ENCODE results near the gene PXN. TPM values are rescaled to one million over a fixed set of nuclear protein-coding genes. Genes with fewer than 3 reads are reported as not detected.

PXN gene
- total RNA-seq, 1 experiment from 2014 or later: 256 TPM

- Mint-ChIP-seq H3K9me3 (ENCODE audit: unreplicated experiment) (no peaks in the 10 kb centered on the region), H3K36me3 (ENCODE audit: insufficient read depth, unreplicated experiment) (peaks cover 47% of the 10 kb centered on the region), H3K4me1 (ENCODE audit: insufficient read depth, unreplicated experiment) (peaks cover 6% of the 10 kb centered on the region), H3K27me3 (ENCODE audit: insufficient read depth, unreplicated experiment) (no peaks in the 10 kb centered on the region), H3K27ac (ENCODE audit: low read depth, unreplicated experiment) (no peak overlapping the region), H3K4me3 (ENCODE audit: unreplicated experiment) (no peak overlapping the region)
- ChIA-PET POLR2A (interaction anchor here (0.5 to 1.9 kb wide), 2 partner anchors 15 to 20 kb away, joined by 3 to 9 read pairs; no protein-coding TSS in a partner anchor), CTCF (no interaction called here)
- no TSS peak for BruUV-seq (replicated peaks)
- intact Hi-C loops (cut with micrococcal nuclease): no loop called here
- no peak for DNase-seq (ENCODE audit: unreplicated experiment)
- TF ChIP-seq CTCF (IDR thresholded peaks at IDR 0.05; ENCODE audit: unreplicated experiment): no peak
These were observed 59.3 kb downstream of the PXN start for GRCh38 chr12:120206228-120206627.

GRCh38 chr12:120204171-120204570, 61.4 kb downstream of the PXN start:
- H3K4me1 Mint-ChIP-seq (ENCODE audit: insufficient read depth, unreplicated experiment): peaks cover 9% of the 10 kb centered on the region
- no TSS peak for BruUV-seq (replicated peaks)
- no peak overlapping the region for H3K27ac Mint-ChIP-seq (ENCODE audit: low read depth, unreplicated experiment)
- no peak for DNase-seq (ENCODE audit: unreplicated experiment)
- intact Hi-C loops (cut with micrococcal nuclease): no loop called here
- ChIA-PET POLR2A (interaction anchor here (1.3 to 10.9 kb wide), 3 partner anchors 13 to 60 kb away, joined by 4 to 236 read pairs (median 6); partner anchors contain the start of gene PXN), CTCF (interaction anchor here (0.7 to 9.7 kb wide), 7 partner anchors 24 to 164 kb away, joined by 3 to 90 read pairs (median 5); partner anchors contain the start of gene PXN)
- no peaks in the 10 kb centered on the region for H3K9me3 Mint-ChIP-seq (ENCODE audit: unreplicated experiment)
- peaks cover 49% of the 10 kb centered on the region for H3K36me3 Mint-ChIP-seq (ENCODE audit: insufficient read depth, unreplicated experiment)
- H3K4me3 Mint-ChIP-seq (ENCODE audit: unreplicated experiment): no peak overlapping the region
- H3K27me3 Mint-ChIP-seq (ENCODE audit: insufficient read depth, unreplicated experiment): no peaks in the 10 kb centered on the region
- no peak for TF ChIP-seq CTCF (IDR thresholded peaks at IDR 0.05; ENCODE audit: unreplicated experiment)

- intact Hi-C loops (cut with micrococcal nuclease): no loop called here
These were observed 65.1 kb downstream of the PXN start for GRCh38 chr12:120200364-120200800.

More at GRCh38 chr12:120200364-120200800, 65.1 kb downstream of the PXN start:
- DNase-seq (ENCODE audit: unreplicated experiment): no peak
- Mint-ChIP-seq H3K9me3 (ENCODE audit: unreplicated experiment) (no peaks in the 10 kb centered on the region), H3K36me3 (ENCODE audit: insufficient read depth, unreplicated experiment) (peaks cover 68% of the 10 kb centered on the region), H3K27ac (ENCODE audit: low read depth, unreplicated experiment) (peak overlapping the region; percentile 98), H3K4me1 (ENCODE audit: insufficient read depth, unreplicated experiment) (peaks cover 23% of the 10 kb centered on the region), H3K4me3 (ENCODE audit: unreplicated experiment) (peak overlapping the region; percentile 84), H3K27me3 (ENCODE audit: insufficient read depth, unreplicated experiment) (no peaks in the 10 kb centered on the region)
- CTCF ChIA-PET: interaction anchor here (0.6 to 9.7 kb wide), 17 partner anchors 9 to 154 kb away, joined by 3 to 90 read pairs (median 4); partner anchors contain the start of gene PXN
- no peak for TF ChIP-seq CTCF (IDR thresholded peaks at IDR 0.05; ENCODE audit: unreplicated experiment)
- BruUV-seq (replicated peaks): TSS peak; percentile 56
- POLR2A ChIA-PET: interaction anchor here (0.9 to 10.9 kb wide), 29 partner anchors 8 to 376 kb away, joined by 3 to 257 read pairs (median 6); partner anchors contain the start of genes COX6A1, PXN, RAB35 and RNU4-1

All from MCF 10A (cell line).